Measurements from ENCODE around the gene IL12RB1. TPM values are rescaled to one million over a fixed set of nuclear protein-coding genes. Genes with fewer than 3 reads are reported as not detected.

IL12RB1 gene
- total RNA-seq, 1 donor from 2014 or later, result not detected

GRCh38 chr19:18112989-18113478 lies 26.3 kb upstream of the IL12RB1 start:
- H3K9me3 Mint-ChIP-seq (ENCODE audit: low read depth), result no peaks in the 10 kb centered on the region
- H3K36me3 Mint-ChIP-seq (ENCODE audit: low read depth), result no peaks in the 10 kb centered on the region
- peak; percentile 92 for TF ChIP-seq CTCF (IDR thresholded peaks at IDR 0.05)
- DNase-seq (ENCODE audit: low spot score), result no peak
- peaks cover 17% of the 10 kb centered on the region for H3K4me1 Mint-ChIP-seq (ENCODE audit: low read depth)
- no peaks in the 10 kb centered on the region for H3K27me3 Mint-ChIP-seq (ENCODE audit: low read depth)
- H3K4me3 Mint-ChIP-seq (ENCODE audit: unreplicated experiment), result no peak overlapping the region
- H3K27ac Mint-ChIP-seq (ENCODE audit: unreplicated experiment), result peak overlapping the region; percentile 74

GRCh38 chr19:18110609-18111232 lies 24.0 kb upstream of the IL12RB1 start:
- no peak for TF ChIP-seq CTCF (IDR thresholded peaks at IDR 0.05)
- Mint-ChIP-seq H3K36me3 (ENCODE audit: low read depth) (no peaks in the 10 kb centered on the region), H3K4me3 (ENCODE audit: unreplicated experiment) (peak overlapping the region; percentile 69), H3K27ac (ENCODE audit: unreplicated experiment) (no peak overlapping the region), H3K9me3 (ENCODE audit: low read depth) (no peaks in the 10 kb centered on the region), H3K27me3 (ENCODE audit: low read depth) (no peaks in the 10 kb centered on the region), H3K4me1 (ENCODE audit: low read depth) (peaks cover 12% of the 10 kb centered on the region)
- no peak for DNase-seq (ENCODE audit: low spot score)

- Mint-ChIP-seq H3K36me3 (ENCODE audit: low read depth) (no peaks in the 10 kb centered on the region), H3K27ac (ENCODE audit: unreplicated experiment) (no peak overlapping the region), H3K4me3 (ENCODE audit: unreplicated experiment) (peak overlapping the region; percentile 69), H3K4me1 (ENCODE audit: low read depth) (peaks cover 12% of the 10 kb centered on the region), H3K27me3 (ENCODE audit: low read depth) (no peaks in the 10 kb centered on the region), H3K9me3 (ENCODE audit: low read depth) (no peaks in the 10 kb centered on the region)
- peak; percentile 11 for TF ChIP-seq CTCF (IDR thresholded peaks at IDR 0.05)
- DNase-seq (ENCODE audit: low spot score), result no peak
Observed at GRCh38 chr19:18109733-18110608, 23.2 kb upstream of the IL12RB1 start.

DNA sequence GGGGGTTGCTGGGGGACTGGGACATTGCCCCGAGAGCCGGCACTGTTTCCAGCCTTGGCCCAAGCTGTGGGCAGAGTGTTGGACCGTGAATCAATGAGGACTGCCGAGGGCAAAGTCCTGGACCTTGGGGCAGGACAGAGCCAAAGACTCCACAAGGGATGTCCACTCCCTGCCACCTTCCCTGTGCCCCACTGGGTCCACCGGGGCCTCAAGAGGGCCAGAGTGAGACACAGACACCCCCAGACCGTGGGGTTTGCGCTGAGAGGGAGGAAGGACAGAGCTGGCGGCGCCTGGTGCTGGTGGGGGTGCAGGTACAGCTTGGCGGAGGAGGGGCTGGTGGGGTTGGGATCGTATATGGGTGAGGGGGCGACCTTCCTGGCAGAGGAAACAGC lies 22.6 kb upstream of the IL12RB1 start:
- Mint-ChIP-seq H3K36me3 (ENCODE audit: low read depth) (no peaks in the 10 kb centered on the region), H3K27me3 (ENCODE audit: low read depth) (no peaks in the 10 kb centered on the region), H3K9me3 (ENCODE audit: low read depth) (no peaks in the 10 kb centered on the region), H3K4me1 (ENCODE audit: low read depth) (peaks cover 16% of the 10 kb centered on the region), H3K27ac (ENCODE audit: unreplicated experiment) (no peak overlapping the region), H3K4me3 (ENCODE audit: unreplicated experiment) (peak overlapping the region; percentile 67)
- no peak for DNase-seq (ENCODE audit: low spot score)
- TF ChIP-seq CTCF (IDR thresholded peaks at IDR 0.05), result no peak

GRCh38 chr19:18108897-18109296 lies 22.2 kb upstream of the IL12RB1 start:
- Mint-ChIP-seq H3K36me3 (ENCODE audit: low read depth) (no peaks in the 10 kb centered on the region), H3K27me3 (ENCODE audit: low read depth) (no peaks in the 10 kb centered on the region), H3K9me3 (ENCODE audit: low read depth) (no peaks in the 10 kb centered on the region), H3K4me1 (ENCODE audit: low read depth) (peaks cover 18% of the 10 kb centered on the region), H3K27ac (ENCODE audit: unreplicated experiment) (no peak overlapping the region), H3K4me3 (ENCODE audit: unreplicated experiment) (peak overlapping the region; percentile 67)
- no peak for DNase-seq (ENCODE audit: low spot score)
- no peak for TF ChIP-seq CTCF (IDR thresholded peaks at IDR 0.05)

All from chondrocyte (in vitro differentiated cells).